ENCODE results near the gene HMBS.

DNA sequence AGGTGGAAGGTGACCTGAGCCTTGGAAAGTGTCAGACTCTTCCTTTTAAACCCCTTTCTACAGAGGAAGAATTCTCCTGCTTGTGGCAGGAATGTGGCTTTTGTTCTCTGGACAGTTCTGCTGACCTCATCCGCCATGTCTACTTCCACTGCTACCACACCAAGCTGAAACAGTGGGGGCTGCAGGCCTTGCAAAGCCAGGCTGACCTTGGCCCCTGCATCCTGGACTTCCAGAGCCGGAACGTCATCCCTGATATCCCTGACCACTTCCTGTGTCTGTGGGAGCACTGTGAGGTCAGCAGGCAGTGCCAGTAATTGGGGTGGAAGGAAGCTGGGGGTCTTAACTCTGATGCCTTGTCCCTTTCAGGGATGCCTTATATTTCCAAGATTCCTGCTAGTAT lies 46.0 kb downstream of the HMBS start:
- TF ChIP-seq, protein P1, sequence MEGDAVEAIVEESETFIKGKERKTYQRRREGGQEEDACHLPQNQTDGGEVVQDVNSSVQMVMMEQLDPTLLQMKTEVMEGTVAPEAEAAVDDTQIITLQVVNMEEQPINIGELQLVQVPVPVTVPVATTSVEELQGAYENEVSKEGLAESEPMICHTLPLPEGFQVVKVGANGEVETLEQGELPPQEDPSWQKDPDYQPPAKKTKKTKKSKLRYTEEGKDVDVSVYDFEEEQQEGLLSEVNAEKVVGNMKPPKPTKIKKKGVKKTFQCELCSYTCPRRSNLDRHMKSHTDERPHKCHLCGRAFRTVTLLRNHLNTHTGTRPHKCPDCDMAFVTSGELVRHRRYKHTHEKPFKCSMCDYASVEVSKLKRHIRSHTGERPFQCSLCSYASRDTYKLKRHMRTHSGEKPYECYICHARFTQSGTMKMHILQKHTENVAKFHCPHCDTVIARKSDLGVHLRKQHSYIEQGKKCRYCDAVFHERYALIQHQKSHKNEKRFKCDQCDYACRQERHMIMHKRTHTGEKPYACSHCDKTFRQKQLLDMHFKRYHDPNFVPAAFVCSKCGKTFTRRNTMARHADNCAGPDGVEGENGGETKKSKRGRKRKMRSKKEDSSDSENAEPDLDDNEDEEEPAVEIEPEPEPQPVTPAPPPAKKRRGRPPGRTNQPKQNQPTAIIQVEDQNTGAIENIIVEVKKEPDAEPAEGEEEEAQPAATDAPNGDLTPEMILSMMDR (IDR thresholded peaks at IDR 0.05): no peak
- TF ChIP-seq POLR2AphosphoS5 (IDR thresholded peaks at IDR 0.05): no peak
